GM19239 (cell line): Measurements from ENCODE around the gene HDGF.
A peak's percentile ranks its signal among the peaks of the same experiment; 100 is the strongest.
"Not testable (repeated sequence)": the region's sequence is repeated elsewhere in the genome, so short reads cannot be mapped to it uniquely, and the experiment has no call there.

ENCODE experiments used
- DNase-seq: peaks from one replicate; pipeline ENCODE4 v3.0.0; 2011; ENCODE audit warnings: low spot score; ENCODE audit not compliant: insufficient read length
- FAIRE-seq: peaks from 2 replicates; lab custom pipeline; 2011; peaks lifted over from hg19 to GRCh38; lab: Jason Lieb, UNC

HDGF gene

GRCh38 chr1:156767879-156768604 lies 16.6 kb upstream of the HDGF start:
- no peak for FAIRE-seq

GRCh38 chr1:156767101-156767878 lies 15.8 kb upstream of the HDGF start, which contains the start of gene PRCC:
Gene PRCC (plus strand): TSS chr1:156767535. CDS start chr1:156767772, 237 bp downstream.
- peak; percentile 99 for FAIRE-seq
- DNase-seq, result peak; percentile 84

More at GRCh38 chr1:156767879-156768604, 16.6 kb upstream of the HDGF start:
- no peak for DNase-seq

DNA sequence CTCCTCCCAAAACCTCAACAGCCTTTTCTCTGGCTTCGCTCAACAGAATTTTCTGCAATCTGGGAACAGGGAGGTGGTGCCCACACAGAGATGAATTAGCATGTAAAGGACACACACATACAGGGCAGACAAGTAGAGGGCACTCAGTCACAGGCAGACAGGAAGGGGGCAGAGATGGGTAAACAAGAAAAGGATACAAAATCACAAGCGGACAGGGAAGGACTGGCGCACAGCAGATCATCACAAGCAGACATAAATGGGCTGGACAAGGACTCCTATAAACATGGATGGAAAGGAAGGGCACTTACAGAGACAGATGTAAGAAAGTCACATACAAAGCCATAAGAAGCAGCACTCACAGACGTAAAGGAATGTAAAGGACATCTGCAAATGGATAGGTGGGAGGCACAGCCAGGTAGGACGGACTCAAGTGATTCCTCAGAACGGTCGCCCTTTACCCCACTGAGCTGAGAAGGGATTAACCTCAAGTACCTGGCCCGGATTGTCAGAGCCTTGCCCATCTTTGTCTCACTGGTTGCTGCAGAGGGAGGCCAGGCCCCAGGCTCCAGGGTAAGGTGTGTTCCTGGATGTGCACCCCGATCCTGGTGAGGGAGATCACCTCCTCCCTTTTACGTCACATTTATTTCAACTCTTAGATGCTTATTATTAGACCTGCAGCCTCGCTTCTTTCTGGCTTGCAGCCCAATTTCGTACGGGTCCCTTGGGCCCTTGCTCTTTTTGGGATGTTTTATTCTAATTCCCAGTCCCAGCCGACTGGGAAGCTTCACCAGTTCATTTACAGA lies 15.0 kb upstream of the HDGF start:
- peak; percentile 8 for FAIRE-seq
- no peak for DNase-seq

DNA sequence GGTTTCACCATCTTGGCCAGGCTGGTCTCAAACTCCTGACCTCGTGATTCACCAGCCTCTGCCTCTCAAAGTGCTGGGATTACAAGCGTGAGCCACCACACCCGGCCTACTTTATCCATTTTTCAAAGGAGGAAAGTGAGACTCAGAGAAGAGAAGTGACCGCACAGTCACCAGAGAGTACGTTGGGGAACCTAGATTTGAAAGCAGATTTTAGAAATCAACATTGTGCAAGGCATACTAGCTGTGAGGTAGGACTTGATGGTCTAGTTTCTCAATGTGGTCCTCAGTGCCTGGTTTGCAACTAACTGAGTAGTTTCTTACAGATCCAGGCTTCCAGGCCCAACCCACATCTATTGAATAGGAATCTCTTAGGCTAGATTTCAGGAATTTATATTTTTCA lies 14.2 kb upstream of the HDGF start:
- DNase-seq (no peak), FAIRE-seq (no peak)

GRCh38 chr1:156765136-156765535 lies 13.7 kb upstream of the HDGF start:
- FAIRE-seq, DNase-seq: not testable (repeated sequence)

DNA sequence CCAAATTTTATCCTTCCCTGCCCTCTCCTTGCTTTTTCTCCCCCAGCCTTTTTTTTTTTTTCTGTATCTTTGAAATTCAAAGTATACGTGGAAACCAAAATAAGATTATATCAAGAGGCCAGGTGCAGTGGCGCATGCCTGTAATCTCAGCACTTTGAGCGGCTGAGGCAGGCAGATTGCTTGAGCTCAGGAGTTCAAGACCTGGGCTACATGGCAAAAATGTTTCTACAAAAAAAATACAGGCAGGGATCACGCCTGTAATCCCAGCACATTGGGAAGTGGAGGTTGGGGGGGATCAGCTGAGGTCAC lies 9.3 kb upstream of the HDGF start:
- DNase-seq (no peak), FAIRE-seq (no peak)

DNA sequence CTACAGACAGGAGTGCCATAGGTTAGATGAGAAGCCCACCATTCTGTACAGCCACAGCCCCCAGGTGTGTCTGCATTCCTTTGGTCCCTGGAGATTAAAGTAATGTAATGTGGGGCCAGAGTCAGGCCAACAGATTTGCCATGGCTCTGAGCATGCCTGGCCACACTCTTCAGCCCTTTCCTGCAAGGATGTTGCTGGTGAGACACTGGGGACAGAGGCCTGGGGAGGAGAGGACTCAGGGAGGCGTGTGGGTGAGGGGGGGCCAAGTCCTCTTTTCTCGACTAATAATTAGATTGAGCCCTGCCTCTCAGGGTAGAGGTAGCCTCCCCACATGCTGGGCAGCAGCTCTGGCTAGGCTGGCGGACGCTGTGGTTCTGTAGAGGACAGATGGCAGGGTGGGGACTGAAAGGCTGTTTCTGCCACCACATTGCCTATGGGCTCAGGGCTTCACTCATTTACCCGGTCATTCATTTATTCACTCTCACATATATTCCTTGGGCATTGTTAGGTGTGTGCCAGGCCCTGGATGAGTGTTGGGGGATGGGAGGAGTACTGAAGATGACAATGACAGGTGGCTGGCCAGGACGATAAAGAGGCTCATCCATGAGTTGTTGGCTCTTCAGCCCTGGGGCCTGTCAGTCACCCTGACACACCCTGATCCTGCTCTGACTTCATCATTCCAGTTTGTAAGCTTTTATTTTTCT lies 8.8 kb upstream of the HDGF start:
- no peak for FAIRE-seq

DNA sequence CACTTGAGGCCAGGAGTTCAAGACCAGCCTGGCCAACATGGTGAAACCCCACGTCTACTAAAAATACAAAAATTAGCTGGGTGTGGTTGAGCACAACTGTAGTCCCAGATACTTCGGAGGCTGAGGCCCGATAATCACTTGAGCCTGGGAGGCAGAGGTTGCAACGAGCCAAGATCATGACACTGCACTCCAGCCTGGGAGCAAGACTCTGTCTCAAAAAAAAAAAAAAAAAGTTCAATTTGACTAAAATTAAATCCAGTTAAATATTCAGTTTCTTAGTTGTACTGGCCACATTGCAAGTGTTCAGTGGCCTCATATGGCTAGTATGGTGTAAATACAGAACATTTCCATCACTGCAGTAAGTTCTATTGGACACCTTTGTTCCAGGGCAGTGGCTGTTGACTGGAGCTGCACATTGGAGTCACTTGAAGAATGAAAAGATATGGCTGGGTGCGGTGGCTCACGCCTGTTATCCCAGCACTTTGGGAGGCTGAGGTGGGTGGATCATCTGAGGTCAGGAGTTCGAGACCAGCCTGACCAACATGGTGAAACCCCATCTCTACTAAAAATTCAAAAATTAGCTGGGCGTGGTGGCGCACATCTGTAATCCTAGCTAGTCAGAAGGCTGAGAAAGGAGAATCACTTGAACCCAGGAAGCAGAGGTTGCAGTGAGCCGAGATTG lies 6.2 kb upstream of the HDGF start:
- not testable (repeated sequence) for DNase-seq, FAIRE-seq

More for the DNA sequence above, 8.8 kb upstream of the HDGF start:
- no peak for DNase-seq

GRCh38 chr1:156756355-156756754 lies 4.9 kb upstream of the HDGF start:
- FAIRE-seq, result no peak
- DNase-seq, result no peak

DNA sequence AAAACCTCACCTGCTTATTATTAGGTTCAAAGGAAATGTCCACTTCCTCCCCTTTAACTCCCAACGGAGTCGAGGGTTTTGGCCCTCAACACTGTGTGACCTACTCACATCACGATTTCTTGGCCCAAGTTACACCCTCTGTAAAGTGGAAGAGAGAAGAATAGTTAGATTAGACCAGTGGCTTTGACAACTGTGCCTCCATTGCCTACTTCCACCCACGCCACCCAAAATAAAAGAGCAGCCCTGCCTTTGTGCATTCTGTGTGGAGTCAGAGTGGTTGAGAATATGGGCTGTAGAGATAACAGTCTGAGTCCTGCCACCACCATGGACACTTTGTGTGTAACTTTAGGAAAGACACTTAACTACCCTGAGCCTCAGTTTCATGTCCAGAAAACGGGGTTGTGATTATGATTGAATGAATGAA lies 4.1 kb upstream of the HDGF start:
- DNase-seq (no peak), FAIRE-seq (no peak)

GRCh38 chr1:156754219-156754618 lies 2.7 kb upstream of the HDGF start:
- DNase-seq, result no peak

DNA sequence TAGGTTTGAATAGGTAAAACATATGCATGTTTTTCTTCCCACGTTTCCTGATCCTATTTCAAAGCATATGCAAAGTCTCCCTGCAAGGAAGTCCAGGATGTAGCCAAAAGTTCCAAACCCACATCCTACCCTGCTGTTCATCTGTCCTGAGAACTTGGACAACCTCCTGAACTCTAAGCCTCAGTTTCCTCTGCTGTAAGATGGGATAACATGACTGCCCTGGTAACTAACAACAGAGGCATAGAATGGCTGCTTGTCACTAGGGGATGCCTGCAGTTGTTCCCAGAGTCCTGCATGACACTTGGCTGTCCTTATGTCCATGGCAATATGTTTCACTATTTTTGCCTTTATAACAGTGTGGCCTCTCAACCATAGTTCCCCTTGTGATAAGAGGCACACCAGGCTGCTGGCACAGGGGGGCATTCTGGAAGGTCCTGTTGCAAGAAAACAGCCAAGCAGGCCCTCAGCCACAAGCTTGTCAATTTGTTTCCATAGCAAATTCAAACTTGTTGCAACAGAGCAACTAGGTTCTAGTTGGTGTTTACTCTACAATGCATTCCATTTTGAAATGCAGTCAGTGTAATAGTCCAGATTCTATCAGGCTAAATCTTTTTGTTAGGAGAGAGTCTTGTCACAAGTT lies 1.5 kb upstream of the HDGF start:
- no peak for DNase-seq
- FAIRE-seq, result no peak

More at GRCh38 chr1:156754219-156754618, 2.7 kb upstream of the HDGF start:
- FAIRE-seq, result no peak

DNA sequence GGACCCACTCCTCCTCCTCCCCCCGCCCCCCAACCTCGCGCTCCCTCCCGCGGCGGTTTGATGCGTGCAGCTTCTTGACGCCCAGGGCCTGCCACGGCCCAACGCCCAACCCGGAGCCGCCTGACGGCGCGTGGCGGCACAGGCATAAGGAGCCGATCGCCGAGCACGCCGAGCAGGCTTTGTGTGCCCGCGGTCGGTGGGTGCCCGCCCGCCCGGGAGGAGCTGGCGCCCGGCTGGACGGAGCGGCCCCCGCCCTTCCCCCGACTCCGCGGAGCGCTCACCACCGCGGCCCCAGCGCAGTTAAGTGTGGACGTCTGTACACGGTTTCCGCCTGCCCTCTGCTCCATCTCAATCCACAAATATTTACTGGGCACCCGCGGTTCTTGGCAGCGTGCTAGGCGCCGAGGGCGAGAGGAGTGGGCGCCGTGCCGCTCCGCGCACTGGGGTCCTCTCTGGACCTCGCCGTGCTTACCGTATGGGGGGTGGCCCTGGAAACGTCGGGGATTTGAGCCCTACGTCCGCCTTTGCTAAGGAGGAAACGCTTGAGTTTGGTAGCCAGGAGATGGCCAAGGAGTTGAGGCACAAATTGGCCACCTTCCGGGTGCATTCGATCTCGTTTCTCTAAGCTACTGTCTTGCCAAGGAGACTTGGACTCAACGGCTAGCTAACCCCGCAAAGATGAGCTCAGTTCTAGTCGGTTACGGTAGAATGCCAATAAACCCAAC lies 444 bp upstream of the HDGF start:
- FAIRE-seq, result no peak
- peak; percentile 96 for DNase-seq

- DNase-seq, result no peak
- FAIRE-seq, result no peak
These were observed 594 bp downstream of the HDGF start for GRCh38 chr1:156750711-156751450.

DNA sequence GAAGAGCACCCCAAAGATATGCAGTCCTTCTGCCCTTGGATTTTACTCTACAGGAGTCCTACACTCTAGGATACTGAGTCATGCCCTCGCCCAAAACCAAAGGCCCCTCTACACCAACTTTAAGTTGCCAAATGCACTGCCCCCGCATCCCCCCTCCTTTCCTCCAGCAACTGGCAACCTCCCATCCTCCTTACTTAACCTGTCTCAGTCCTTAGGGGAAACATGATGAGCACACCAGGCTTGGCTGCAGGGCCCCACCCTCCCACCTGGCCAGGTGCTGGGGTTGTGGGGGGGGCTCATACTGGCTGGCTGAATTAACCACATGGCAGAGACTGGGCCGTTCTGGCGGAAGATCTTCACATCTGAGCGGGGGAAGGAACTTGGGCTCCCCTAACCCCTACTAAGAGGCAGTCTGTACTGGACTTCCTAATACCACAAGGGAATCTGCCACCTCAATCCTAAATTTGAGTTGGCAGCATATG lies 1.2 kb downstream of the HDGF start:
- DNase-seq, result no peak
- FAIRE-seq, result peak; percentile 48

DNA sequence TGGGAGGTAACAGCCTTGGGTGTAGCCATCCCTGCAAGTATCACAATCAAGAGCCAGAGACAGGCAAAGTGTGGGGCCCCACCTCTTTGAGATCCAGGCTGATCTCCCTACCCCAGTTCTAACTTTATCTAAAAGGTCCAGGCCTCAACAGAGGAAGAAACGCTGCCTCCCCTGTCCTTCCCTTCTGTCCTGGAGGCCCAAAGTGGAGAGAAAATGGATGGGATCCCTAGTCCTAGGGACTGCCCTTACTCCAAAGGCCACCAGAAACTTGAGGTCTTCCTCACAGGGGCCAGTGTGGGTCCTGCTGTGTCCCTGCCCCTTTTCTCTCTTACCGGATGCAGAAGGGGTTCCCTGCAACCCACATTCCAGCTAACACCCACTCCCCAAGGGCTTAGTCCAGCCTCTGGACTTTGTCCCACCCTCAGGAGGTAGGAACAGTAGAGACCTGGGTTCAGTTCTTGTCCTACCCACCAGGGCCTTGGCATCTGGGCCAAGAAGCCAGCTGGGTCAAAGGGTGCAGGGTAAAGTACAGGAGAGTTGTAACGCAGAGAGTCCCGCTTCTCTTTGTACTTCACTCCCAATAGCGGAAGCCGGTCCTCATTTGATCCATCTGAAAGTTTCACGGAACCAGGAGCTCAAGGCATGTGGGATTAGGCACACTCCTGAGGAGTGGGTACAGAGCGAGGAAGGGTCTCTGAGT lies 1.9 kb downstream of the HDGF start:
- no peak for DNase-seq

More for the DNA sequence above, 1.9 kb downstream of the HDGF start:
- FAIRE-seq, result no peak
